Naive B cell (primary cell): Measurements from ENCODE around the gene LAPTM4A. TPM values are rescaled to one million over a fixed set of nuclear protein-coding genes. Genes with fewer than 3 reads are reported as not detected.
"Not testable (repeated sequence)": the region's sequence is repeated elsewhere in the genome, so short reads cannot be mapped to it uniquely, and the experiment has no call there.

ENCODE experiments used
- ATAC-seq, 2 donors: fragments of 150-1000 bp; cut with Tn5 transposase; 2 replicates each; pipeline ENCODE4 v1.10.0; 2021; ENCODE audit warnings: low read depth in 2 of 2, mild to moderate bottlenecking in 2 of 2, moderate library complexity in 2 of 2
- DNase-seq: peaks from one replicate; pipeline ENCODE4 v3.0.0; 2022
- H3K27ac Mint-ChIP-seq, 6 donors: one replicate each; pipeline ENCODE4 v1.8.0; 2020 to 2022; ENCODE audit warnings: mild to moderate bottlenecking in 6 of 6, mixed read lengths in 6 of 6, moderate library complexity in 5 of 6, inconsistent platforms in 2 of 6
- H3K27me3 Mint-ChIP-seq, 3 donors: one replicate each; pipeline ENCODE4 v1.8.0; 2021 to 2022; ENCODE audit warnings: mixed read lengths in 3 of 3, mild to moderate bottlenecking in 1 of 3
- H3K36me3 Mint-ChIP-seq, 2 donors: one replicate each; pipeline ENCODE4 v1.8.0; 2020 to 2022; ENCODE audit warnings: mixed read lengths in 2 of 2, inconsistent platforms in 1 of 2, mild to moderate bottlenecking in 1 of 2
- H3K4me1 Mint-ChIP-seq, 3 donors: one replicate each; pipeline ENCODE4 v1.8.0; 2020 to 2022; ENCODE audit warnings: mixed read lengths in 3 of 3, inconsistent platforms in 1 of 3, mild to moderate bottlenecking in 1 of 3, moderate library complexity in 1 of 3
- H3K4me3 Mint-ChIP-seq, 8 donors: one replicate each; pipeline ENCODE4 v1.8.0; 2020 to 2022; ENCODE audit warnings: mild to moderate bottlenecking in 8 of 8, mixed read lengths in 8 of 8, moderate library complexity in 8 of 8, inconsistent platforms in 2 of 8
- H3K9me3 Mint-ChIP-seq, 7 donors: one replicate each; pipeline ENCODE4 v1.8.0; 2020 to 2022; ENCODE audit warnings: mixed read lengths in 7 of 7, mild to moderate bottlenecking in 5 of 7, inconsistent platforms in 2 of 7, moderate library complexity in 1 of 7
- polyA plus RNA-seq, 6 donors: library from polyadenylated mRNA; unstranded; fragments of 300-500 nt; fragmentation: Illumina TruSeq; gene quantifications; one replicate each; pipeline ENCODE4 v1.2.3, GENCODE V29; 2021; ENCODE audit warnings: low read depth in 6 of 6

The LAPTM4A gene
- polyA plus RNA-seq, 6 donors from 2014 or later, result 167 to 227 (median 189) TPM

- no peak for ATAC-seq
- no peaks in the 10 kb centered on the region for H3K36me3 Mint-ChIP-seq
Observed at GRCh38 chr2:20089715-20090464, 38.5 kb upstream of the LAPTM4A start.

DNA sequence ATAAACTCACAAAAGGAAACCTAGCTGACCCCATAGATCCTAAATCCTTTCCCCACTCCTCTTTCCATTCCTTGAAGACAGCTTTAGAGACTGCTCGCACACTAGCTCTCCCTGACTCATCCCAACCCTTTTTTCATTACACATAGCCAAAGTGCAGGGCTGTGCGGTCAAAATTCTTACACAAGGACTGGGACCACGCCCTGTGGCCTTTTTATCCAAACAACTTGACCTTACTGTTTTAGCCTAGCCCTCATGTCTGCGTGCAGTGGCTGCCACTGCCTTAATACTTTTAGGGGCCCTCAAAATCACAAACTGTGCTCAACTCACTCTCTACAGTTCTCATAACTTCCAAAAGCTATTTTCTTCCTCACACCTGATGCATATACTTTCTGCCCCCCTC, 34.5 kb upstream of the LAPTM4A start:
- peaks cover 9 to 17% (median 10%) of the 10 kb centered on the region in 3 donors for H3K27me3 Mint-ChIP-seq
- not testable (repeated sequence) for ATAC-seq, H3K27ac Mint-ChIP-seq, H3K36me3 Mint-ChIP-seq, DNase-seq, H3K4me1 Mint-ChIP-seq, H3K9me3 Mint-ChIP-seq, H3K4me3 Mint-ChIP-seq

More at GRCh38 chr2:20089715-20090464, 38.5 kb upstream of the LAPTM4A start:
- Mint-ChIP-seq H3K9me3 (no peaks in the 10 kb centered on the region), H3K27ac (no peak overlapping the region), H3K27me3 (peaks cover 22 to 47% (median 35%) of the 10 kb centered on the region in 3 donors), H3K4me3 (no peak overlapping the region), H3K4me1 (no peaks in the 10 kb centered on the region)
- no peak for DNase-seq

- H3K4me1 Mint-ChIP-seq, H3K9me3 Mint-ChIP-seq, H3K27me3 Mint-ChIP-seq, H3K27ac Mint-ChIP-seq, ATAC-seq, H3K36me3 Mint-ChIP-seq, DNase-seq: not testable (repeated sequence)
- H3K4me3 Mint-ChIP-seq, result peak overlapping the region in 1 of 8 donors; percentile 69
Observed at GRCh38 chr2:20082812-20083211, 31.4 kb upstream of the LAPTM4A start.

- no peak for DNase-seq
- Mint-ChIP-seq H3K27ac (no peak overlapping the region), H3K4me3 (no peak overlapping the region), H3K36me3 (no peaks in the 10 kb centered on the region), H3K4me1 (peaks cover 0 to 3% (median 0%) of the 10 kb centered on the region in 3 donors), H3K27me3 (peaks cover 0 to 4% (median 0%) of the 10 kb centered on the region in 3 donors), H3K9me3 (peaks cover 0 to 3% (median 0%) of the 10 kb centered on the region in 7 donors)
- no peak for ATAC-seq
Observed at GRCh38 chr2:20081841-20082240, 30.4 kb upstream of the LAPTM4A start.

DNA sequence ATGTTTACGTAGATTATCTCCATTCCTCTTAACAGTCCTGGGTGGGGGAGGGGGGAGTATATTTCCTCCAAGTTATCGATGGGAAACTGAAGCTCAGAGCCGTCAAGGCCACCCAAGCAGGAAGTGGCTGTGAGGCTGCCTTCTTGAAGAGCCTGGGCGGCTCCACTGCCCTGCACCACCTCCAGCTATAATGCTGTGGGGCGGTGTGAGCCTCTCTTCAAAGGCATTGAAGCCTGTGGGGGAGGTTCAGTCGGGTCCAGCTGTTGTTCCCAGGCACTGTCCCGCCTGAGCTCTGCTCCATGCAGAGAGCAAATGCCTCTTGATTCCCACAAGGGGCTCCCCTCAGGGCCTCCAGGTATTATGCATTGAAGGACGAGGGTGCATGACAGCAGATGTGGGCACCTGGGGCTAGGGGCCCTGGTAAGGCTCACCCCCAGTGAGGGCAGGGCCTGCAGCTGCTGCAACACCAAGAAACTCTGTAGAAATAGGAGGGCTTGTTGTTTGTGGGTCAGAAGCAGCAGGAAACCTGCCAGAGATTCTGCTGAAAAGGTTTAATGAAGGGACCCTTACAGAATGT, 29.5 kb upstream of the LAPTM4A start:
- ATAC-seq, result no peak
- H3K4me3 Mint-ChIP-seq, result no peak overlapping the region
- peaks cover 4 to 8% (median 6%) of the 10 kb centered on the region in 3 donors for H3K27me3 Mint-ChIP-seq
- H3K4me1 Mint-ChIP-seq, result peaks cover 0 to 3% (median 0%) of the 10 kb centered on the region in 3 donors
- H3K9me3 Mint-ChIP-seq, result peaks cover 0 to 3% (median 0%) of the 10 kb centered on the region in 7 donors
- no peak for DNase-seq
- H3K27ac Mint-ChIP-seq, result no peak overlapping the region
- H3K36me3 Mint-ChIP-seq, result no peaks in the 10 kb centered on the region

DNA sequence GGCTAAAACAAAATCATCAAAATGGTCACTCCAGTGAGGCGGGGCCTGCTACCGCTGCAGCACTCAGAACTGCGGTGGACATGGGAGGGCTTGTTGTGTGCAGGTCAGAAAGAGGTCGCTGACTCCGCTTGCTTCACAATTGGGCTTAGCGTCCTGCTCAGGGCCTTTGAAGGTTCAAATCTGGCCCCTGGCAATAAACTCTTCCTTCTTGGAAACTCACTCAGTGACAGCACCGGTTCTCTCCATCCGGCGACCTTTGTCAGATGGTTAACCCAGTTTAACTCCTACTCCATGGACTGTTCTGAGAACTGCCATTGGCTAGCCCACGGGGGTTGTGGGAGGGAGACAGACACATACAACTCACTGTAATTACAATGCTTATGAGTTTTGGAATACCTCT, 29.0 kb upstream of the LAPTM4A start:
- Mint-ChIP-seq H3K27ac (no peak overlapping the region), H3K4me3 (no peak overlapping the region), H3K4me1 (peaks cover 0 to 3% (median 0%) of the 10 kb centered on the region in 3 donors), H3K9me3 (peaks cover 0 to 3% (median 0%) of the 10 kb centered on the region in 7 donors), H3K27me3 (peaks cover 4 to 9% (median 6%) of the 10 kb centered on the region in 3 donors), H3K36me3 (no peaks in the 10 kb centered on the region)
- DNase-seq (no peak), ATAC-seq (no peak)

GRCh38 chr2:20079546-20080115, 28.2 kb upstream of the LAPTM4A start:
- H3K4me3 Mint-ChIP-seq, result no peak overlapping the region
- H3K27ac Mint-ChIP-seq, result no peak overlapping the region
- ATAC-seq (no peak), DNase-seq (no peak)
- H3K9me3 Mint-ChIP-seq, result peaks cover 0 to 3% (median 0%) of the 10 kb centered on the region in 7 donors
- peaks cover 0 to 3% (median 0%) of the 10 kb centered on the region in 3 donors for H3K4me1 Mint-ChIP-seq
- H3K27me3 Mint-ChIP-seq, result peaks cover 6 to 17% (median 9%) of the 10 kb centered on the region in 3 donors
- no peaks in the 10 kb centered on the region for H3K36me3 Mint-ChIP-seq

- peaks cover 0 to 3% (median 0%) of the 10 kb centered on the region in 7 donors for H3K9me3 Mint-ChIP-seq
- peaks cover 0 to 3% (median 0%) of the 10 kb centered on the region in 3 donors for H3K4me1 Mint-ChIP-seq
- H3K27ac Mint-ChIP-seq, result no peak overlapping the region
- DNase-seq (no peak), ATAC-seq (peak; percentile 55 to 70)
- no peak overlapping the region for H3K4me3 Mint-ChIP-seq
- peaks cover 12 to 34% (median 17%) of the 10 kb centered on the region in 3 donors for H3K27me3 Mint-ChIP-seq
- no peaks in the 10 kb centered on the region for H3K36me3 Mint-ChIP-seq
Observed at GRCh38 chr2:20077411-20077940, 26.0 kb upstream of the LAPTM4A start.

GRCh38 chr2:20076757-20077156, 25.3 kb upstream of the LAPTM4A start:
- Mint-ChIP-seq H3K27me3 (peaks cover 12 to 34% (median 24%) of the 10 kb centered on the region in 3 donors), H3K36me3 (no peaks in the 10 kb centered on the region), H3K4me1 (peaks cover 0 to 3% (median 0%) of the 10 kb centered on the region in 3 donors), H3K9me3 (peaks cover 0 to 3% (median 0%) of the 10 kb centered on the region in 7 donors), H3K4me3 (no peak overlapping the region), H3K27ac (no peak overlapping the region)
- DNase-seq (no peak), ATAC-seq (no peak)

DNA sequence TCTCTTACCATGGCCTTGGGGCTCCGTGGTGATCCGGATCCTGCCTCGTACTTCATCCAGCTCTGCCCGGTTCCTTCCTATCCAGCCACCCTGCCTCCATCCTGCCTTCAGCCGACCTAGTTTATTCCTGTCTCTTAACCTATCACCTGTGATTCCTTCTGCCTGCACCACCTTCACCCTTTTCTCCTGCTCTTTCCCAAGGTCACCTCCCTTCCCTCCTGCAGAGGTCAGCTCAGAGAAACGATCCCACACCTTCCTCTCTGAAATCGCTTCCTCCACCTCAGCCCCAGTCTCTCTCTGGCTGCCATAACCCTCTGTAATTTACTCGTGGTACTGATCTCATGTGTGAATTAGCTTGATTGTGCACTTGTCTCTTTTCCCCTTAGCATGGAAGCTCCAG, 23.5 kb upstream of the LAPTM4A start:
- Mint-ChIP-seq H3K36me3 (no peaks in the 10 kb centered on the region), H3K4me1 (peaks cover 0 to 3% (median 0%) of the 10 kb centered on the region in 3 donors), H3K4me3 (no peak overlapping the region), H3K9me3 (peaks cover 0 to 3% (median 0%) of the 10 kb centered on the region in 7 donors), H3K27ac (no peak overlapping the region), H3K27me3 (peaks cover 20 to 34% (median 28%) of the 10 kb centered on the region in 3 donors)
- no peak for DNase-seq
- ATAC-seq, result no peak

DNA sequence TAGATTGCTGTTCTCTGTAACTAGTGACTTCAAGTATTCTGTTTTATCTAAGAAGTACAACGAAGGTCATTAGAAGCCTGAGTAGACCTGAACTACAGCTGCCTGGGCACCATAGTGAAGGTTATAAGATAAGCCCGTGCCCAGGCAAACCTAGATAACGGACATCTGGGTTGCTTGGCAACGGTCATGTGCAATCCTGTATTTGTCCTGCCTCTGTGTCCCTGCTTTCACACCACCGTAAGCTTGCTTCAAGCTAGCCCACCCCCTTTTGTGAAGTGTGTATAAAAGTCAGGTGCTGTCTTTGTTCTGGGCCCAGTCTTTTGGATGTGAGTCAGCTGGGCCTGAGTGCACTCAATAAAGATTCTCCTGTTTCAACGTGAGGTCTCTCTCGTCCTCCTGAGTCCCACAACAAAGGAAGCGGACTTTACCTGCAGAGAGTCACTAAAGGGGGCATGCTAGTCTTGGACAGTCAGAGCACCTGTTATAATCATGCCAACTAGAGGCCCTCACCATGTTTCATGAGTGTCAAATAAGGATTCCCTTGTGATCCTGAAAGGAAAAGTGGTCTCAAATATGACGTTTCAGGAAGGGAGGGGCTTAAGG, 22.7 kb upstream of the LAPTM4A start:
- H3K9me3 Mint-ChIP-seq, H3K4me3 Mint-ChIP-seq, ATAC-seq, H3K4me1 Mint-ChIP-seq, H3K36me3 Mint-ChIP-seq, DNase-seq: not testable (repeated sequence)
- Mint-ChIP-seq H3K27ac (peak overlapping the region in 1 of 6 donors; percentile 5), H3K27me3 (peaks cover 18 to 34% (median 28%) of the 10 kb centered on the region in 3 donors)

GRCh38 chr2:20073460-20073859, 22.0 kb upstream of the LAPTM4A start:
- H3K9me3 Mint-ChIP-seq, result peaks cover 0 to 3% (median 0%) of the 10 kb centered on the region in 7 donors
- H3K4me3 Mint-ChIP-seq, result no peak overlapping the region
- peaks cover 16 to 35% (median 28%) of the 10 kb centered on the region in 3 donors for H3K27me3 Mint-ChIP-seq
- ATAC-seq (no peak), DNase-seq (no peak)
- peaks cover 0 to 3% (median 0%) of the 10 kb centered on the region in 3 donors for H3K4me1 Mint-ChIP-seq
- no peak overlapping the region for H3K27ac Mint-ChIP-seq
- H3K36me3 Mint-ChIP-seq, result no peaks in the 10 kb centered on the region
